HG03280 (cell line): ENCODE results near the gene CLEC18A.
"Not testable (repeated sequence)": the region's sequence is repeated elsewhere in the genome, so short reads cannot be mapped to it uniquely, and the experiment has no call there.

ENCODE experiments used
- ATAC-seq: cut with Tn5 transposase; IDR thresholded peaks from one replicate; pipeline ENCODE4 v1.9.1; 2021; ENCODE audit warnings: mild to moderate bottlenecking, moderate library complexity; ENCODE audit not compliant: unreplicated experiment

CLEC18A gene

DNA sequence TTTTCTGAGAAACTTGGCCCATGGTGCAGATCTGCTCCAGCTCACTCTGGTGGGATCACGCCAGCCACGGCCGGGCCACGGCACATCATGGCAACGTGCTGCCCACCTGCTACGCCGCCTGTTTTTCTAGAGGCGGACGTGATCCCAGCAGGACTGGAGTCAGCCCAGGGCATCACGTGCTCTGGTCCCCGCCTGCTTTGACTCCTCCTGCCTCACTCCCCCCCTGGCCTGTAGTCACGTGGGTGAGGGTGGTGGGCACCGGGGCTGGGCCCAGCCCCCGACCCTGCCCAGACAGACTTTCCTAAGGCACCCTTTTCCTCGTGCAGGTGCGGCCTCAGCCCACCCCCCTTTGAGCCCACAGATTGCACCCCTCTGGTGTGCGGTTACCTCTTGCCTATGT, 723 bp upstream of the CLEC18A start:
- not testable (repeated sequence) for ATAC-seq

- not testable (repeated sequence) for ATAC-seq
These were observed 518 bp downstream of the CLEC18A start for GRCh38 chr16:69951672-69952031.

DNA sequence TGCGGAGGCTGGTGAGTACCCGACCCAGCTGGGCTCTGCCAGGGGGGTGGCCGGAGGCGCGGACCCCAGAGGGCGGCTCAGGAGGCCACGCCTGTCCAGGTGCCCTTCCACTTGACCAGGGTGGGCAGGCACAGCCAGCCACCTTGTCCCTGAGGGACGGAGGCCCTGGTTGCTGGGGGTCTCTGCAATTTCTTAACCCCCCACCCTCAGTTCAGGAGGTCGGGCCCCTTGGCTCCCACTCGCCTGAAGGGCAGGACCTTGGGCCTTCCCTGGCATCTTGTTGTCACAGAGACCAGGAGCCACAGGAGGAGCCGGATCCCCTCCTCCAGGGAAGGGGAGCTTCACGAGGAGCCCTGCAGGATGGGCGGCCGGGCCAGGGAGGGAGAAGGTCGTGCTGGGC, 982 bp downstream of the CLEC18A start:
- ATAC-seq, result not testable (repeated sequence)

GRCh38 chr16:69952572-69953355, 1.6 kb downstream of the CLEC18A start:
- ATAC-seq, result not testable (repeated sequence)

GRCh38 chr16:69954241-69954640, 3.1 kb downstream of the CLEC18A start:
- ATAC-seq, result not testable (repeated sequence)

- ATAC-seq, result not testable (repeated sequence)
These were observed 12.2 kb downstream of the CLEC18A start for GRCh38 chr16:69963312-69963711.

DNA sequence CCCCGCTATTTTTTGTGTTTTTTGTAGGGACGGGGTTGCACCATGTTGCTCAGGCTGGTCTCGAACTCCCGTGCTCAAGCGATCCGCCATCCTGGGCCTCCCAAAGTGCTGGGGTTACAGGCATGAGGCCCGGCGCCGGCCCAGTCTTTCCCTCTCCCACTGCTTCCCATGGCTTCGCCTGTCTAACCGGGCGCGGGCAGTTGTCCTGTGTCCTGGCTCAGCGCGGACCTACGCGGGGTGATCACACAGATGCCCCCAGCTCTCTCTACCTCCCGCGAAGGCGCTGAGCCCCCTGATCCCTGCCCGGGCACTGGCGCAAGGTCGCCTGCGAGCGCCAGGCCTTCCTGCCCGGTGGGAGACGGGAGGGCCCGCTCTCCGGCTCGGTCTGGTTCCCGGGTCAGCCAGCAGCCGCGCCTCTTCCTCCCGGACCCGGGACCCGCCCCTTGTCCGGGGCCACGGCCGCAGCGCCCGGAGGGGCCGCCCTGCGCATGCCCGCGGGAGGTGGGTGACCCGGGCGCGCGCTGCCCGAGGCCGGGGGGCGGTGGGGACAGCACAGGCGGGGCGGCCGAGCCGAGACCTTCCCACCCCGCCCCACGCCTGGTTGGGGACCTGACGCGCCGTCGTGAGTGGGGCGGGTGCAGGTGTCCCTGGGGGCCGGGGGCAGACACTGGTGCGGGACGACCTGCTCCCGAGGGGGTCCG, 14.0 kb downstream of the CLEC18A start:
- ATAC-seq, result not testable (repeated sequence)

- not testable (repeated sequence) for ATAC-seq
These were observed 14.5 kb downstream of the CLEC18A start for GRCh38 chr16:69965661-69966054.

DNA sequence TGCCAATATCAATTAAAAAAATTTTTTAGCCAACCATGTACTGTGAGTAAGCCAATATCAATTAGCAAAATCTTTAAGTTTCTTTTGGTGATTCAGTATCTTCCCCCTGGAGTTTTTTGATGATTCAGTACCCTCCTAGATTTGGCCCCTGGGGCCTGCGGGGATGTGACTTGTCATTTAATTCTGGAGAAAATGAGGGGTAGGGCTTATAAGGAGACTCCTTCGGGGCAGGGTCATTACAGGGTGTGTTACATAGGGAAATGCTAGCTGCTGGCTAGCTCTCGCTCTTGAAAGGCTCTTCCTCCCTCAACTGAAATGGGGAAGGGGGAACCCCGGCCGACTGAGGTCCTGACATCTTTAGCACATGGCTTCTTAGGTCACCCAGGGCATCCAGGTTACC, 16.6 kb downstream of the CLEC18A start:
- not testable (repeated sequence) for ATAC-seq

DNA sequence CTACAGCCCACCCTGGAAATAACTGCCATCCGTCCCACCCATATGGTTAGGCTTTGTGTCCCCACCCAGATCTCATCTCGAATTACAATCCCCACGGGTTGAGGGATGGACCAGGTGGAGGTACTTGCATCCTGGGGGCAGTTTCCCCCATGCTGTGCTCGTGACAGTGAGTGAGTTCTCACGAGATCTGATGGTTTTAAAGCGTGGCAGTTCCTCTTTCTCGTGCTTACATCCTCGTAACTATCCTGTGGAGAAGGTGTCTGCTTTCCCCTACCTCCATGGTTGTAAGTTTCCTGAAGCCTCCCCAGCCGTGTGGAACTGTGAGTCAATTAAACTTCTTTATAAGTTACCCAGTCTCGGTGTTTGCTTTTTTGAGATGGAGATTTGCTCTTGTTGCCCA, 17.0 kb downstream of the CLEC18A start:
- ATAC-seq, result not testable (repeated sequence)

- ATAC-seq, result not testable (repeated sequence)
These were observed 18.5 kb downstream of the CLEC18A start for GRCh38 chr16:69969657-69970056.

DNA sequence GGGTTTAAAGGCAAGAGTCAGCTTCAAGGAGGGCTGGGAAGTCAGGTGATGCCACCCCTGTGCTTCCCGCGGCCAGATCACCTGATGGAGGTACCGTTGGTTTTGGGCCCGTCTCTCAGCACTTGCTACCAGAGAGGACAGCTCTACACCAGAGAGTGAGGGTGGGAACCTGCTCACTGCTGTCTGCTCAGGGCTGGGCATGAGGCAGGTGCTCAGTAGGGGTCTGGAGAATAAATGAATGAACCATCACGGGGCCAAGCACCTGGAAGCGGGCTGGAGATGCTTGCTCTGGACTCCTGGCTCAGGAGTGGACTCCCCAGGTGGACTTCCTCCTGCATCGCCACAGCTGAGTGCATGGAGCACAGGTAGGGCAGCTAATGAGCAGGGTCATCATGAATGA, 21.0 kb downstream of the CLEC18A start:
- ATAC-seq, result not testable (repeated sequence)

GRCh38 chr16:69972935-69973334, 21.8 kb downstream of the CLEC18A start:
- ATAC-seq, result not testable (repeated sequence)

DNA sequence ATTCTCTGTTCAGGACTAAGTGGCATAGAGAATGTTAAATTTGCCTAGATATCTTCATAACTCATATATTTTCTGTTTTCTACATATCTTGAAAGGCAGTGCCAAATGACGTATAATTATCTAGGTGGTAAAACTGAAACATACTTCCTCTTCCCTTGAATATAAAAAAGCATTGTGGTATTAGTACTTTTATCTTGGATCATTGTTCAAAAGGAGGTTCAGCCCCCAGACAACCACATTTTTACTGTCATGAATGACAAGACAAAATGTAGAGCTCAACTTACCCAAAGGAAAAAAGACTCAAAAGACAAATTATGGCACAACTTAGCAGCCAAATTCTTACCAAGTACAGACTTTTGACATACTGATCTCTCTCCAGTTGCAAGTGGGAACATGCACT, 34.1 kb downstream of the CLEC18A start:
- ATAC-seq, result not testable (repeated sequence)

- ATAC-seq, result not testable (repeated sequence)
These were observed 46.8 kb downstream of the CLEC18A start for GRCh38 chr16:69997956-69998355.

- ATAC-seq, result not testable (repeated sequence)
These were observed 48.7 kb downstream of the CLEC18A start for GRCh38 chr16:69999801-70000200.

- ATAC-seq, result not testable (repeated sequence)
These were observed 52.4 kb downstream of the CLEC18A start for GRCh38 chr16:70003511-70003910.

- ATAC-seq, result not testable (repeated sequence)
These were observed 57.5 kb downstream of the CLEC18A start for GRCh38 chr16:70008604-70009003.

DNA sequence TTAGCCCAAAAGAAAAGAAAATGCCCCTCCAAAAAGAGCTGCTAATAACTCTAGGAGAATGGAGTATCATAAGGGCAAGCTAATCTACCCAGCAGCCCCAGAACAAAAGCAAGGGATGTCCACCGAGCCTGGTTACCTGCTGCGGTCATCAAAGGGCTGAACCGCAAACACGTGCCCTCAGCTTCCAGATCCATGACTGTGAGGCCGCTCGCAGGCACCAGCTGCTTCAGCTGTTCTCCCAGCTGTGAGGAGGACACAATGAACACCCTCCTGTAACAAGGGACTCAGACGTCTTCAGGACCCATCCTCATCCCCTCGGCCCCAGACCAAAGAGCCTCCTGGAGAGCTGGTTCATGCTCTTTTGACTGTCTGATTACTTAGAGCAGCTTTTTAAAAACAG, 59.5 kb downstream of the CLEC18A start:
- not testable (repeated sequence) for ATAC-seq

- not testable (repeated sequence) for ATAC-seq
These were observed 60.0 kb downstream of the CLEC18A start for GRCh38 chr16:70011120-70011519.

- not testable (repeated sequence) for ATAC-seq
These were observed 61.2 kb downstream of the CLEC18A start for GRCh38 chr16:70012354-70012753.

GRCh38 chr16:70012951-70013350, 61.8 kb downstream of the CLEC18A start:
- not testable (repeated sequence) for ATAC-seq
